B cell (primary cell): Measurements from ENCODE around the gene ITPR1.

Experiments
- EZH2 ChIP-seq: IDR thresholded peaks from 2 replicates; pipeline ENCODE4 v1.6.1; 2012; ENCODE audit warnings: borderline replicate concordance, low read depth, mild to moderate bottlenecking, moderate library complexity, low read length; ENCODE audit not compliant: insufficient read depth, poor library complexity, severe bottlenecking
- TF ChIP-seq, protein P1 (sequence below): fragments of 200-600 bp; IDR thresholded peaks from one replicate; pipeline ENCODE4 v1.8.0; 2022; ENCODE audit warnings: antibody characterized with exemption, mild to moderate bottlenecking

DNA sequence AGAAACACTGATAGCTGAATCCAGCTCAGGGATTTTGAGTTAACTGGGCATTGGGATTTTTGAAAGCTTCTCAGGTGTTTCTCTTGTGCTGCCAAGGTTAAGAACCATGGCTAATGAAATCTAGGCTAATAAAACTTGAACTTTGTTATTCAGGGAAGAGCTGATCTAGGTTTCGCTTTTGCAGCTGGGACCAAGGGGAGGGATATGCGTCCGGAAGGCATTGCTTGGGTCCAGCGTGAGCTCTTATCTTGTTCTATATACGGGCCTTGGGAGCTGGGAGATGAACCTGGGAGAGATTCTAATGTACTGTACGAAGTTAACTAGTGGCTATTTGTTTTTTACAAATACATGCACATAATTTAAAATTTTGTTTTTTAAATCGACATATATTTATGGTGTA is 29.8 kb downstream of the ITPR1 start:
- TF ChIP-seq, protein P1, sequence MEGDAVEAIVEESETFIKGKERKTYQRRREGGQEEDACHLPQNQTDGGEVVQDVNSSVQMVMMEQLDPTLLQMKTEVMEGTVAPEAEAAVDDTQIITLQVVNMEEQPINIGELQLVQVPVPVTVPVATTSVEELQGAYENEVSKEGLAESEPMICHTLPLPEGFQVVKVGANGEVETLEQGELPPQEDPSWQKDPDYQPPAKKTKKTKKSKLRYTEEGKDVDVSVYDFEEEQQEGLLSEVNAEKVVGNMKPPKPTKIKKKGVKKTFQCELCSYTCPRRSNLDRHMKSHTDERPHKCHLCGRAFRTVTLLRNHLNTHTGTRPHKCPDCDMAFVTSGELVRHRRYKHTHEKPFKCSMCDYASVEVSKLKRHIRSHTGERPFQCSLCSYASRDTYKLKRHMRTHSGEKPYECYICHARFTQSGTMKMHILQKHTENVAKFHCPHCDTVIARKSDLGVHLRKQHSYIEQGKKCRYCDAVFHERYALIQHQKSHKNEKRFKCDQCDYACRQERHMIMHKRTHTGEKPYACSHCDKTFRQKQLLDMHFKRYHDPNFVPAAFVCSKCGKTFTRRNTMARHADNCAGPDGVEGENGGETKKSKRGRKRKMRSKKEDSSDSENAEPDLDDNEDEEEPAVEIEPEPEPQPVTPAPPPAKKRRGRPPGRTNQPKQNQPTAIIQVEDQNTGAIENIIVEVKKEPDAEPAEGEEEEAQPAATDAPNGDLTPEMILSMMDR, result no peak
- no peak for TF ChIP-seq EZH2
